ENCODE data around the gene SYPL2. TPM values are rescaled to one million over a fixed set of nuclear protein-coding genes. Genes with fewer than 3 reads are reported as not detected.

The SYPL2 gene
- total and polyA plus RNA-seq, 2 donors (not counting 3 experiments of a cell fraction or from before 2014, with no cell fraction given), result not detected

DNA sequence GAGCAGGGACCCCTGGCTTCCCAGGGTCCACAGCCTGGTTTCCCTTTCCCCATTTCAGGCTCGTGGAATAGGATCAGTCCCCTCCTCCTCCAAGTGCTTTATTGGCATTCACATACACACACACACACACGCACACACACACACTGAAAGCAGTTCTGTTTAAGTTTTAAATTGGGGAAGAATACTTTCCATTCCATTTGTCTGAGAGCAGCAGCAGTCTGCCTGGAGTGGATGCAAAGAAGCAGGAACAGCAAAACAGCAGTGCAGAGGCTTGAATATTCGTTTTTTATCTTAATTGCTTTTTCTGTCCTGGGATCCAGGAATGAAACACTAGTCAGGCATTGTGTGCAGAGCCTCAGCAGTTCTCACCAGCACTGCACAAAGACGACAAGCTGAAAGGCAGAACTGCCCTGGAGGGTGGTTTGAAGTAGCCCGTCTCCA, 34.6 kb downstream of the SYPL2 start:
- dilution Hi-C loops (cut with MboI; ENCODE audit: extremely low pct_ligation_motif_present, low sequenced_read_pairs), result no loop called here
- no peak for FAIRE-seq
- no TSS peak for BruUV-seq (replicated peaks)
- peaks cover 7% of the 10 kb centered on the region for H3K4me1 ChIP-seq (ENCODE audit: control insufficient read depth, extremely low read depth, insufficient read depth, low read length)
- no peaks in the 10 kb centered on the region for H3K27me3 ChIP-seq (ENCODE audit: control insufficient read depth in 2 of 2, insufficient read depth in 2 of 2, low read length in 2 of 2)
- H3K9me3 ChIP-seq (replicated peaks; ENCODE audit: control insufficient read depth, insufficient read depth, low read length), result no peaks in the 10 kb centered on the region
- no peak overlapping the region for H3K4me2 ChIP-seq (ENCODE audit: insufficient read depth, low read length)
- peaks cover 2% of the 10 kb centered on the region for H3K79me2 ChIP-seq (ENCODE audit: control insufficient read depth, insufficient read depth, low read length)
- ChIA-PET CTCF (interaction anchor here (1.0 to 23.0 kb wide), 6 partner anchors 8 to 30 kb away, joined by 3 to 955 read pairs (median 10); partner anchors contain the start of genes AMIGO1 and GPR61), POLR2A (no interaction called here)
- H3K4me3 ChIP-seq (replicated peaks in 1 of 3; ENCODE audit: insufficient read depth in 1 of 3, low read depth in 1 of 3, low read length in 3 of 3), result no peak overlapping the region
- H3K27ac ChIP-seq (ENCODE audit: insufficient read depth, low read depth, low read length), result no peak overlapping the region
- intact Hi-C loops (cut with micrococcal nuclease), result no loop called here
- H3K9ac ChIP-seq (replicated peaks; ENCODE audit: extremely low read depth, insufficient read depth, low read length), result no peak overlapping the region
- H3K9me1 ChIP-seq (replicated peaks; ENCODE audit: control insufficient read depth, extremely low read depth, insufficient read depth, low read length), result no peaks in the 10 kb centered on the region
- DNase-seq (ENCODE audit: low read depth, low spot score), result no peak
- TF ChIP-seq EZH2 (IDR thresholded peaks at IDR 0.05; ENCODE audit: borderline replicate concordance, low read depth, low read length, severe bottlenecking) (no peak), MYC (IDR thresholded peaks at IDR 0.05; ENCODE audit: low read depth, low read length) (no peak), POLR2A (IDR thresholded peaks at IDR 0.05; ENCODE audit: low read depth, low read length) (no peak), JUN (IDR thresholded peaks at IDR 0.05; ENCODE audit: borderline replicate concordance, insufficient read depth, insufficient read length, low read depth) (no peak), GATA2 (IDR thresholded peaks at IDR 0.05; ENCODE audit: insufficient read depth, insufficient read length, low read depth, low read length) (no peak), FOS (IDR thresholded peaks at IDR 0.05; ENCODE audit: borderline replicate concordance, insufficient read depth, low read length) (no peak), POLR2AphosphoS5 (IDR thresholded peaks at IDR 0.05; ENCODE audit: insufficient read depth, low read depth, low read length) (no peak)
- TF ChIP-seq, protein P1, sequence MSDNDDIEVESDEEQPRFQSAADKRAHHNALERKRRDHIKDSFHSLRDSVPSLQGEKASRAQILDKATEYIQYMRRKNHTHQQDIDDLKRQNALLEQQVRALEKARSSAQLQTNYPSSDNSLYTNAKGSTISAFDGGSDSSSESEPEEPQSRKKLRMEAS (IDR thresholded peaks at IDR 0.05; ENCODE audit: insufficient read depth, insufficient read length), result no peak
- TF ChIP-seq, protein P2, sequence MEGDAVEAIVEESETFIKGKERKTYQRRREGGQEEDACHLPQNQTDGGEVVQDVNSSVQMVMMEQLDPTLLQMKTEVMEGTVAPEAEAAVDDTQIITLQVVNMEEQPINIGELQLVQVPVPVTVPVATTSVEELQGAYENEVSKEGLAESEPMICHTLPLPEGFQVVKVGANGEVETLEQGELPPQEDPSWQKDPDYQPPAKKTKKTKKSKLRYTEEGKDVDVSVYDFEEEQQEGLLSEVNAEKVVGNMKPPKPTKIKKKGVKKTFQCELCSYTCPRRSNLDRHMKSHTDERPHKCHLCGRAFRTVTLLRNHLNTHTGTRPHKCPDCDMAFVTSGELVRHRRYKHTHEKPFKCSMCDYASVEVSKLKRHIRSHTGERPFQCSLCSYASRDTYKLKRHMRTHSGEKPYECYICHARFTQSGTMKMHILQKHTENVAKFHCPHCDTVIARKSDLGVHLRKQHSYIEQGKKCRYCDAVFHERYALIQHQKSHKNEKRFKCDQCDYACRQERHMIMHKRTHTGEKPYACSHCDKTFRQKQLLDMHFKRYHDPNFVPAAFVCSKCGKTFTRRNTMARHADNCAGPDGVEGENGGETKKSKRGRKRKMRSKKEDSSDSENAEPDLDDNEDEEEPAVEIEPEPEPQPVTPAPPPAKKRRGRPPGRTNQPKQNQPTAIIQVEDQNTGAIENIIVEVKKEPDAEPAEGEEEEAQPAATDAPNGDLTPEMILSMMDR (IDR thresholded peaks at IDR 0.05; ENCODE audit: extremely low read depth in 1 of 2, insufficient read depth in 1 of 2, low read depth in 1 of 2, low read length in 2 of 2), result no peak
- H4K20me1 ChIP-seq (replicated peaks; ENCODE audit: control insufficient read depth, extremely low read depth, insufficient read depth, low read length), result no peaks in the 10 kb centered on the region
- H2AFZ ChIP-seq (ENCODE audit: low read depth, low read length), result no peak overlapping the region
- H3K36me3 ChIP-seq (ENCODE audit: control insufficient read depth in 2 of 2, extremely low read depth in 1 of 2, insufficient read depth in 2 of 2, low read length in 2 of 2), result peaks cover 2 to 4% of the 10 kb centered on the region in 2 experiments
